GM12865 (cell line): Measurements from ENCODE around the gene MAST1.

Experiments
- DNase-seq: peaks from one replicate; pipeline ENCODE4 v3.0.0; 2010; ENCODE audit warnings: low read depth
- H3K4me3 ChIP-seq: 2 replicates; pipeline ENCODE4 v1.5.1; 2011; ENCODE audit warnings: mild to moderate bottlenecking, low read depth, low read length, control low read depth
- TF ChIP-seq, protein P1 (sequence below): IDR thresholded peaks from 2 replicates; pipeline ENCODE4 v1.5.1; 2011; ENCODE audit warnings: low read length, control low read depth, low read depth, inconsistent platforms; ENCODE audit not compliant: insufficient read depth; ENCODE audit errors: missing control alignments

MAST1 gene

DNA sequence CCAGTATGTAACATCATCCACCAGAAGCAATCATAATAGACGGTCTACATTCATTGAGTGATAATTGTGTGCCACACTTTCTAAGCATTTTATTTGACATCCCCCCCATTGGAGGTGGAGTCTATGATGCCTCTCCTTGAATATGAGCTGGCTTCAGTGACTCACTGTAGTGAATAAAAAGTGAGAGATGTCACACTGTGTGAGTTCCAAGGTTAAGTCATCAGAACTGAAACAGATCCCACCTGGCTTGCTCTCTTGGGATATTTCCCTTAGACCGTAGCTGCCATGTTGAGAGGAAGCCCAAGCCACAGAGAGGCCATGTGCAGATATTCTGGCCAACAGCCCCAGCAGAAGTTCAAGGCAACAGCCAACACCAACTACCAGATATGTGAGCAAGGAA is 16.6 kb upstream of the MAST1 start:
- no peak for DNase-seq
- TF ChIP-seq, protein P1, sequence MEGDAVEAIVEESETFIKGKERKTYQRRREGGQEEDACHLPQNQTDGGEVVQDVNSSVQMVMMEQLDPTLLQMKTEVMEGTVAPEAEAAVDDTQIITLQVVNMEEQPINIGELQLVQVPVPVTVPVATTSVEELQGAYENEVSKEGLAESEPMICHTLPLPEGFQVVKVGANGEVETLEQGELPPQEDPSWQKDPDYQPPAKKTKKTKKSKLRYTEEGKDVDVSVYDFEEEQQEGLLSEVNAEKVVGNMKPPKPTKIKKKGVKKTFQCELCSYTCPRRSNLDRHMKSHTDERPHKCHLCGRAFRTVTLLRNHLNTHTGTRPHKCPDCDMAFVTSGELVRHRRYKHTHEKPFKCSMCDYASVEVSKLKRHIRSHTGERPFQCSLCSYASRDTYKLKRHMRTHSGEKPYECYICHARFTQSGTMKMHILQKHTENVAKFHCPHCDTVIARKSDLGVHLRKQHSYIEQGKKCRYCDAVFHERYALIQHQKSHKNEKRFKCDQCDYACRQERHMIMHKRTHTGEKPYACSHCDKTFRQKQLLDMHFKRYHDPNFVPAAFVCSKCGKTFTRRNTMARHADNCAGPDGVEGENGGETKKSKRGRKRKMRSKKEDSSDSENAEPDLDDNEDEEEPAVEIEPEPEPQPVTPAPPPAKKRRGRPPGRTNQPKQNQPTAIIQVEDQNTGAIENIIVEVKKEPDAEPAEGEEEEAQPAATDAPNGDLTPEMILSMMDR, result no peak
- H3K4me3 ChIP-seq, result no peak overlapping the region

DNA sequence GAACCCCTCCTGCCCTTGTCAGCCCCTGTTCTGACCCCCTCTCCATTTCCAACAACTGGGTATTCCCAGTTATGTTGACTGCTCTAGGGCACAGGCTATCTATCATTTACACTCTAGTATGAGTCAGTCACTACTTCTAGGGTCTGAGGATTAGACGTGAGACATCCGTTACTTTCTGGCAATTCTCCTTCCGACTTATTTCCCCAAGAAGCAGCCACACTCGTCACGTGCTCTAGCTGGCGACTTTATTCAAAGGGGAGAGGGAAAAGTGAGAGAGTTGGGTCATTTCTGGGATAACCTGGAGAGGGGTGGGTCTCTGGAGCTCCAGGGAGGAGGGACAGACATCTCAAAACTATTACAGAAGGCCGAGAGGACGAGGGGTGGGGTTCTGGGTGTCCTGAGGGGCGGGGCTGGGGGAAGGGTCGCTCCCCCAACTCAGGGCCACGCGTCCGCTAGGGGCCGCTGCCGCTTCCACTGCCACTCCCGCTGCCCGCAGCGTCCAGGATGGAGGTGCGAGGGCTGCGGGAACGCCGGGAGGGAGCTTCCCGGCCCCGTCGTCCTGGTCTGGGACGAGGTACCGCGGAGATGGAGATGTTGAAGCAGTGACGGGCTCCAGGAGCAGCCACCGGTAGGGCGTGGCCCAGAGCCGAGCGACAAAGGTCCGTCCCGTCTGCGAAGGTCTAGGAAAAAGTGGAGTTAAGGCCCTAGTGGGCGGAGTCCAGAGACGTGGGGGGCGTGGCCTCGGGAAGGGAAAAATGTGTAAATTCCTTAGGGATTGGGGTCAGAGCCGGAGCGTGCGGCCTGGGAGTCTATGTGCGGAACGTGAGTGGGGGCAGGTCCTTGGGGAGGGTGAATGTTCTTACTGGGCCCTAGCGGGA is 12.8 kb upstream of the MAST1 start:
- no peak for DNase-seq
- no peak overlapping the region for H3K4me3 ChIP-seq

DNA sequence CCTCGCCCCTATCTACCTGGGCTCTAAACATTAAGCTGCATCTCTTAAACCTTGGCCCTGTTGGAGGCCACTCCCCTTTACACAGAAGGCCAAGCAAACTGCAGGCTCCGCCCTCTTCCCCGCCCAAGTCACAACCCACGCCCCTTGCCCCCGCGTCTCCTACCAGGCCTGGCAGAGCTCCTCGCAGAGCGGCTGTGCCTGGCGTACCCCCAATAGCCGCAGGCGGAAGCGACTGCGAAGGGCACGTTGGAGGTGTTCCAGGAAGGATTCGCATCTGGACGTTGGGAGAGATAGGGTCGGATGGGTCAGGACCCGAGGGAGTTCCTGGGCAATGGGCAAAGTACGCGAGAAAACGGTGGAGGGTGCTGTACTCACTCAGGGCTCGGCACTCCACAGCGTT is 9.8 kb upstream of the MAST1 start:
- DNase-seq, result peak; percentile 40
- no peak overlapping the region for H3K4me3 ChIP-seq
- TF ChIP-seq, protein P1, result no peak

More for the DNA sequence above, 12.8 kb upstream of the MAST1 start:
- TF ChIP-seq, protein P1, result no peak

- no peak overlapping the region for H3K4me3 ChIP-seq
- DNase-seq, result no peak
- TF ChIP-seq, protein P1, result no peak
These were observed 4.9 kb upstream of the MAST1 start for GRCh38 chr19:12833418-12833737.

- peak; percentile 28 for DNase-seq
- no peak overlapping the region; the same call in 1 of the 2 replicates for H3K4me3 ChIP-seq
- TF ChIP-seq, protein P1, result no peak
These were observed 4.4 kb upstream of the MAST1 start for GRCh38 chr19:12833738-12834565.

- TF ChIP-seq, protein P1, result no peak
- no peak within 1 kb of the TSS; the same call in 1 of the 2 replicates for H3K4me3 ChIP-seq
- DNase-seq, result no peak
These were observed 3.8 kb upstream of the MAST1 start, which contains the start of gene RTBDN for GRCh38 chr19:12834566-12834943. TSS of gene RTBDN (minus strand) at chr19:12834579. CDS start at chr19:12829979, 4,600 bp downstream.
